Measurements from ENCODE around the gene FYN.
A peak's percentile ranks its signal among the peaks of the same experiment; 100 is the strongest.

Gene FYN

GRCh38 chr6:111880181-111880888 is 7.1 kb upstream of the FYN start:
- DNase-seq (ENCODE audit: low spot score), result peak; percentile 22

GRCh38 chr6:111875741-111876140 is 2.5 kb upstream of the FYN start:
- no peak for DNase-seq (ENCODE audit: low spot score)

GRCh38 chr6:111874025-111874415 is 768 bp upstream of the FYN start:
- no peak for DNase-seq (ENCODE audit: low spot score)

DNA sequence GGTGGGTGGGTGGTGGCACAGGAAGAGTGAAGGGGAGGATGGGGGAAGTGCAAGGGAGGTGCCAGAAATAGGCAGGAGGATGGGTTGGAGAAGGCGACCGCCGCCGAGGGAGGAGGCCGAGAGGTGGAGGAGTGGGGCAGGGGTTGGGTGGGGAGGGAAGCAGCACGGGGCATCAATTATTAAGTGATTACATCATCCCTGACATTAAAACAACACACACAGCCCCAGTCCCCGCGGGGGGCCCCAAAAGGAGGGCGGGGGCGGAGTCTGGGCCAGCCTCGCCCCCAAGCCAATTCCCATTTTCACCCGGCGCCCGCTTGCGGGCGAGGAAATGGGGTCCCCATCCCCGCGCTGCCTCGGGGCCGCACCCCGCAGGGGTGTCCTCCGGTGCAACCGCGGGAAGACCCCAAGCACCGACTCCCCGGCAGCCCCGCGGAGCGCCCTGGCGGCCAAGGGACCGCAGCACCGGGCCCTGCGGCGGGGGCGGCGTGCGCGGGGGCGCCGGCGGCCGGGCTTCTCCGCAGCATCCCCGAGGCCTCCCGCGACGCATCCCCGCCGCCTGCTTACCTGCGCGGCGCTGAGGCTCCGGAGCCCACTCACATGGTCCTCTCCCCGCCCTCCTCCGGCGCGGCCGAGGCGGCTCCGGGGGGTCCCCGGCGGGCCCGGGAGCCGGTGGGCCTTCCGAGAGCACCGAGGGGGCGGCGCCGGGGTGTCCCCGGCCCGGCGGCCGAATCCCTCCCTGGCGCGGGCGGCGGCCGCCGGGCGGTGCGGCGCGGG is 663 bp downstream of the FYN start:
- DNase-seq (ENCODE audit: low spot score), result peak; percentile 40

GRCh38 chr6:111871725-111872400 is 1.4 kb downstream of the FYN start:
- DNase-seq (ENCODE audit: low spot score), result peak; percentile 55

DNA sequence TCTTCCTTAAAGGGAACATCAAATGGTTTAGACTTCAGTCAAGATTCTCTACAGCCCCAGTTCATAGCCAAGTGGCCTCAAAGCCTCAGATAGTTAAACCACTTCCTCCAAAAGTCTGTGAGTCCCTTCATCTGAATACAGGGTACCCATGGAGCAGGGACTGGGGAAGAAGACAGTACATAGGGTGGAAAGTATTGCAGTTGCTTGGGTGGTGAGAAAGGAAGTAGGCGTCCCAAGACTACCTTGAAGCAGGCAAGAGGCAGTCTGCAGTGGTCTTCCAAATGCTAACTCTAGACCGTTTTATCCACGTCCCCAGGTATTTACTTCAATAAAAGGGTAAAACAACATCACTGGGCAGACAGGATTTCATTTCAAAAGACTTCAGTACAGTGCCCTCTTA is 2.0 kb downstream of the FYN start:
- DNase-seq (ENCODE audit: low spot score), result no peak

- DNase-seq (ENCODE audit: low spot score), result no peak
Measured at GRCh38 chr6:111870742-111871064, 2.5 kb downstream of the FYN start.

DNA sequence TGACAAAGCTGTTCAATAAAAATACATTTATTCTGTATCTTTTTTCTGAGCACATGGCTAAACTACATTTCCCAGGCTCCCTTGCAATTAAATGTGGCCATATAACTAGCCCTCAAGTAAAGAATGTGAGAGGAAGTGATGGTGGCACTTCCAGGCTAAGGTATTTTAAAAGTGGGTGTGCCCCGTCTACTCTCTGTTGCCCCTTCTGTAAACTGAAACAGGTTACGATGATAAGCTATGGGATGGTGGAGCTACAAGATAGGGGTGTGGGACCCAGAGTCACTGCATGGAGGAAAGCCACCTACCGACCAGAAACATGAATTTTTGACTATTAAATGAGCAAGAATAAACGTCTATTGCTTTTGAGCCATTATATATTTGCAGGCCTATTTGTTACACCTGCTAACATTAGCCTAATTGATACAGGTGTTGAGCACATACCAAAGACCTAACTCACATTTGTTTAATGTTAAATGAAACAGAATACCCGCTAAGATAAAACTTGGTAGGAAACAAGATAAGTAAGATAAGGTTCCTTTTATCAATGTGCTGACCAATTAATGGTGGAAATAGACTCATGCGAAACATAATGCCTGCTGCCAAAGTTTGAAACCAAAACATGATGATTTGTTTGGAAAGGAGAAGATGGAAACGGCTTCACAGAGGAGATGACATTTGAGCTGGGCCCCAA is 3.1 kb downstream of the FYN start:
- no peak for DNase-seq (ENCODE audit: low spot score)

DNA sequence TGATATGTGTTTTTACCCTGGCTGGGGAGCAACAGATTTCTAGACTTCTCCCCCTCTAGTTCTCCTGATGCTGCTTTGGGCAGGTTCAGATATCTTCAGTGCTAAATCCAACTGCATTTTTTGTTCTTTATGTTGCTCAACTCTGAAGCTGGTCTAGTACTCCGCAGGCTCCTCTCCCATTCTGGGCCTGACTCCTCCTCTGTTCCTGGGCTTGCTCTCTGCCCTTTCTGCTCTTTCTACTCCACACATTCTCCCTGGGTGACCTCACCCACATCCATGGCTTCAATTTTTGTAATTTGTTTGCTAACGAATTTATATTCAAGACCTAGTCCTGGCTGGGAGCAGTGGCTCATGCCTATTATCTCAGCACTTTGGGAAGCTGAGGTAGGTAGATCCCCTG is 6.4 kb downstream of the FYN start:
- DNase-seq (ENCODE audit: low spot score), result no peak

DNA sequence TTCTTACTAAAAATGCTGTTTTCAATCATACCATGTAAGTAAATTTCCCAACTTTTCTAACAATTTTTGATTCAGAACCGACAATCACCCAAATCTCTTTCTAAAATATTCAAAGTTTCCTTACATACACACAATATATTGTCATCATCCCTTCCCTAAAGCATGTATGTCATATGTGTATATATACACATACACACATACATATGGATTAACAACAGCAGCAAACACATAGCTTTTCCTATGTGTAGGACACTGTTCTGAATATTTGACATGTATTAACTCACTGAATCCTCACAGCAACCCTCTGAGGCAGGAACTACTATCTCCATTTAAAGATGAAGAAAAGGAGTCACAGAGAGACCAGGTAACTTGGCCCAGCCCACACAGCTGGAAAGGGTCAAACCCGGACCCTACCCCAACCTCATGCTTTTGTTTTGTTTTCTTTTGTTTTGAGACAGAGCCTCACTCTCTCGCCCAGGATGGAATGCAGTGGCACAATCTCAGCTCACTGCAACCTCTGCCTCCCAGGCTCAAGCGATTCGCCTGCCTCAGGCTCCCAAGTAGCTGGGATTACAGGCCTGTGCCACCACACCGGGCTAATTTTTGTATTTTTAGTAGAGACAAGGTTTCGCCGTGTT is 7.2 kb downstream of the FYN start:
- DNase-seq (ENCODE audit: low spot score), result no peak

- no peak for DNase-seq (ENCODE audit: low spot score)
Measured at GRCh38 chr6:111865049-111865585, 8.1 kb downstream of the FYN start.

GRCh38 chr6:111864138-111865048 is 8.9 kb downstream of the FYN start:
- no peak for DNase-seq (ENCODE audit: low spot score)

GRCh38 chr6:111862741-111863140 is 10.5 kb downstream of the FYN start:
- DNase-seq (ENCODE audit: low spot score), result no peak

- no peak for DNase-seq (ENCODE audit: low spot score)
Measured at GRCh38 chr6:111862314-111862713, 10.9 kb downstream of the FYN start.

DNA sequence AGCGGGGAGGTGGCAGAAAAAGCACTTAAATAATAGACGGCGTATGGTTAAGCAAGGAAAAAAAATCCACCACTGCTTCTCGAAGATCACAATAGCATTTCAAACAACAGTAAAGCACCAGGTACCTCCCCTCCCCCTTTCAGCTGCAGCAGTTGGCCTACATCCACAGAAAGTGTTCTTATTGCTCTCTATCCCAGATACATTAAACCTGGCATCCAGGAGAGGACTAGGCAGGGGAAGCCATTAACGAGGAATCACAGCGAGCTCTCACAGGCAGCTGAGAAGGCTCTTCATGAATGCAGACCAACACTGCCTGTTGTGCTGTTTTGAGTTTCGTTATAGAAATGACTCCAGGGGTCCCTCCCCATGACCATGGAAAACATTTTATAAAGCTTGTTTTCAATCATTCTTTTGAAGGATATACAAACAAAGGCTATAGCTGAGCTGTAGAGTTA is 11.8 kb downstream of the FYN start:
- DNase-seq (ENCODE audit: low spot score), result no peak

DNA sequence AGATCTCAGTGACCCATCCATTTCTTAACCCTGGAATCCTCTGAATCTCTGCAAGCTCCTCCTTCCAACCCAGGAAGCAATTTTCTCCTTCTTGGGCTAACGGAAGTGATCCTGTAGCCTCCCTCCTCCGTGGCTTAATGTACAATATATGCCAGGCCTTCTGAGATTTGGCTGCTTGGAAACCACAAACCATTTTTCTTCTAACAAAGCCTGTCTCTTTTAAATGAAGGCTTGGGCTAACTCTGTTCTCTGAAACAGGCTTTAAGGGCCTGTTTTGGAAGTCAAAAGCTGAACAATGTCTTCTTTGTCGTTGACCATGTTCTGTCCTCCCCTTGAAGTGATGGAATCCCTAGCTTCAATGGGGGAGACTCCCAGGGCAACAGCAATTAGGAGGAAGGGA is 14.9 kb downstream of the FYN start:
- DNase-seq (ENCODE audit: low spot score), result no peak

DNA sequence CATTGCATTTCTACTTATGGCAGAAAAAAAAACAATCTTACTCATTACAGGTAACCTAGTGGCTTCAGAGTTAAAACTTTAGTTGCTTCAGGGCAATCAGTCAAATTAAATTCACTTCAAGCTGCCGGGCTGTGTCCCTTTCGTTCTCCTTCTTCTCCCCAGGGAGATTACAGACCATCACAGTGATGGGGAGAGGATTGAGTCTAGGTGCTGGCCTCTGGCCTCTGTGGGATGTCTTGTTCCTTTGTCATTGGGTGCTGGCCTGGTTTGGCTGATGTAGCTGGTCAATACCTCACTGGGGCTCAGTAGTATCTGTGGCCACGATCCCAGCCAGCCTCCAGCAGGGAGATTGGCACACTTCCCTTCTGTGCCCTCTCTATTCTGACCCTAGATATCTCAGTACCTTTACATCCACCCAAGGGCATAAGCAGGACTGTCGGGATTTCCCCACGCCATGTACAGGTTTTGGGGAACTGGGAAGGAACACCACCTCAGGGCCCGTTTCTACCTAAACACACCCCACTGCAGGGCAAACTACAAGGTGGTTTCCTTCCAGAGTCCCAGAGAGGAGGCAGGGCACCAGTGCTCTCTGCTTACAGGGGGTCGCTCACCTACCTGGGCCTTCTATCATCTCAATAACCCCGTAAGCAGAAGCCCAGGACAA is 15.4 kb downstream of the FYN start:
- no peak for DNase-seq (ENCODE audit: low spot score)

- no peak for DNase-seq (ENCODE audit: low spot score)
Measured at GRCh38 chr6:111855753-111856152, 17.5 kb downstream of the FYN start.

- DNase-seq (ENCODE audit: low spot score), result no peak
Measured at GRCh38 chr6:111854683-111855082, 18.6 kb downstream of the FYN start.

- no peak for DNase-seq (ENCODE audit: low spot score)
Measured at GRCh38 chr6:111852725-111853124, 20.5 kb downstream of the FYN start.
